Nephron (organoid): ENCODE data around the gene VEGFA.

Experiments used
- H3K27ac Mint-ChIP-seq, 3 experiments: 2 replicates each; pipeline ENCODE4 v1.8.0; 2020; ENCODE audit warnings: mixed read lengths in 3 of 3, mild to moderate bottlenecking in 2 of 3, moderate library complexity in 1 of 3
- H3K27me3 Mint-ChIP-seq: 2 replicates; pipeline ENCODE4 v1.8.0; 2021; ENCODE audit warnings: low read depth, mild to moderate bottlenecking, moderate library complexity, mixed read lengths
- H3K36me3 Mint-ChIP-seq: 2 replicates; pipeline ENCODE4 v1.8.0; 2020; ENCODE audit warnings: low read depth, mixed read lengths
- H3K4me1 Mint-ChIP-seq: 2 replicates; pipeline ENCODE4 v1.8.0; 2020; ENCODE audit warnings: mixed read lengths
- H3K4me3 Mint-ChIP-seq, 3 experiments: 2 replicates each; pipeline ENCODE4 v1.8.0; 2020; ENCODE audit warnings: mild to moderate bottlenecking in 3 of 3, mixed read lengths in 3 of 3, moderate library complexity in 2 of 3
- H3K9me3 Mint-ChIP-seq: 2 replicates; pipeline ENCODE4 v1.8.0; 2020; ENCODE audit warnings: mixed read lengths
- CTCF ChIP-seq, 3 experiments: fragments of 200-600 bp; sonication (generic); IDR thresholded peaks; one replicate each; pipeline ENCODE4 v1.5.0; 2021; ENCODE audit warnings: antibody characterized with exemption in 3 of 3; ENCODE audit not compliant: unreplicated experiment in 3 of 3

Gene VEGFA

GRCh38 chr6:43793154-43793874 lies 23.3 kb downstream of the VEGFA start:
- H3K9me3 Mint-ChIP-seq: no peaks in the 10 kb centered on the region
- no peaks in the 10 kb centered on the region for H3K36me3 Mint-ChIP-seq
- no peak overlapping the region for H3K27ac Mint-ChIP-seq
- no peak overlapping the region for H3K4me3 Mint-ChIP-seq
- TF ChIP-seq CTCF (IDR thresholded peaks at IDR 0.05; ENCODE audit: unreplicated experiment in 3 of 3): no peak
- peaks cover 4% of the 10 kb centered on the region for H3K27me3 Mint-ChIP-seq
- H3K4me1 Mint-ChIP-seq: no peaks in the 10 kb centered on the region

- Mint-ChIP-seq H3K36me3 (no peaks in the 10 kb centered on the region), H3K4me1 (no peaks in the 10 kb centered on the region), H3K27me3 (peaks cover 4% of the 10 kb centered on the region), H3K9me3 (no peaks in the 10 kb centered on the region), H3K27ac (no peak overlapping the region), H3K4me3 (no peak overlapping the region)
- TF ChIP-seq CTCF (IDR thresholded peaks at IDR 0.05; ENCODE audit: unreplicated experiment in 3 of 3): no peak
These were observed 23.8 kb downstream of the VEGFA start for GRCh38 chr6:43793875-43794242.

GRCh38 chr6:43795421-43795820 lies 25.4 kb downstream of the VEGFA start:
- Mint-ChIP-seq H3K27me3 (peaks cover 4% of the 10 kb centered on the region), H3K4me3 (no peak overlapping the region), H3K27ac (no peak overlapping the region), H3K36me3 (no peaks in the 10 kb centered on the region), H3K9me3 (no peaks in the 10 kb centered on the region), H3K4me1 (no peaks in the 10 kb centered on the region)
- no peak for TF ChIP-seq CTCF (IDR thresholded peaks at IDR 0.05; ENCODE audit: unreplicated experiment in 3 of 3)

GRCh38 chr6:43796168-43796567 lies 26.2 kb downstream of the VEGFA start:
- H3K27me3 Mint-ChIP-seq: peaks cover 4% of the 10 kb centered on the region
- no peaks in the 10 kb centered on the region for H3K36me3 Mint-ChIP-seq
- no peaks in the 10 kb centered on the region for H3K4me1 Mint-ChIP-seq
- H3K4me3 Mint-ChIP-seq: no peak overlapping the region
- no peak for TF ChIP-seq CTCF (IDR thresholded peaks at IDR 0.05; ENCODE audit: unreplicated experiment in 3 of 3)
- no peak overlapping the region for H3K27ac Mint-ChIP-seq
- H3K9me3 Mint-ChIP-seq: no peaks in the 10 kb centered on the region

GRCh38 chr6:43796903-43797890 lies 27.2 kb downstream of the VEGFA start:
- Mint-ChIP-seq H3K4me1 (no peaks in the 10 kb centered on the region), H3K27ac (no peak overlapping the region), H3K9me3 (no peaks in the 10 kb centered on the region), H3K36me3 (no peaks in the 10 kb centered on the region), H3K4me3 (no peak overlapping the region), H3K27me3 (peaks cover 9% of the 10 kb centered on the region)
- no peak for TF ChIP-seq CTCF (IDR thresholded peaks at IDR 0.05; ENCODE audit: unreplicated experiment in 3 of 3)
